Measurements from ENCODE around the gene C11orf52.

DNA sequence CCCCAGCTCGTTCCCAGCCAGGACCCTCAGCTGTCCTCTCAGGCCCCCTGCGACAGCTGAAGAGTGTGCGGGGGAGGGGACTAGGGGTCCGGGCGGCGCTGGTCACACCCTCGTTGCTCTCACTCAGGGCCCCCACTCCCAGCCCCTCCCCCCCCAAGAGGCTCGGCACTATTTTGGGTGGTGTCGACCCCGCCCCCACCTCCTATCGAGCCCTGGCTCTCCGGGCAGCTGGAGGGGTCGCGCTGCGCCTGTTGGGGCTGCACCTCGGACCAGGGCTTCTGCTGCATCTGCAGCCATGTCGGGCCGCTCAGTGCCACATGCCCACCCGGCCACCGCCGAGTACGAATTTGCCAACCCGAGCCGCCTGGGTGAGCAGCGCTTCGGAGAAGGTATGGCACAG, 6.2 kb upstream of the C11orf52 start, which contains the start of gene HSPB2:
- TF ChIP-seq CTCF (IDR thresholded peaks at IDR 0.05) (no peak), POLR2A (IDR thresholded peaks at IDR 0.05) (no peak)
